NCI-H187 treated with DMSO at 0.1 percent for 48 hours (cell line): ENCODE results near the gene C1QL1.

Source experiments
- DNase-seq: peaks from one replicate; lab custom pipeline; 2025; lab: John Stamatoyannopoulos, UW

The C1QL1 gene

GRCh38 chr17:44913676-44914075 lies 54.4 kb downstream of the C1QL1 start:
- DNase-seq = no peak

- DNase-seq = no peak
Observed at GRCh38 chr17:44912763-44913544, 55.1 kb downstream of the C1QL1 start.

- DNase-seq = no peak
Observed at GRCh38 chr17:44911133-44912001, 56.7 kb downstream of the C1QL1 start.

GRCh38 chr17:44910231-44911106 lies 57.6 kb downstream of the C1QL1 start:
- DNase-seq = no peak
